Right lobe of liver (tissue), 6 donors: ENCODE measurements around the gene NELL2. TPM values are rescaled to one million over a fixed set of nuclear protein-coding genes. Genes with fewer than 3 reads are reported as not detected.

Experiments used
- ATAC-seq, 4 donors: fragments of 200-7000 bp; cut with Tn5 transposase; one replicate each; pipeline ENCODE4 v1.9.1; 2020; ENCODE audit warnings: mild to moderate bottlenecking in 4 of 4, moderate library complexity in 4 of 4
- DNase-seq, 3 donors: peaks; one replicate each; pipeline ENCODE4 v3.0.0-alpha.2; 2020
- H3K27ac ChIP-seq, 3 donors: fragments of 200-600 bp; one replicate each; pipeline ENCODE4 v1.8.0; 2022
- H3K27me3 ChIP-seq, 2 donors: fragments of 200-600 bp; one replicate each; pipeline ENCODE4 v1.8.0; 2022
- H3K36me3 ChIP-seq, 4 donors: fragments of 200-600 bp; sonication (generic) in 1 of 4; one replicate each; pipeline versions ENCODE4 v1.5.1 to v1.8.0; 2017 to 2022; ENCODE audit warnings: control low read depth in 1 of 4
- H3K4me1 ChIP-seq, 4 donors: fragments of 200-600 bp; sonication (generic) in 1 of 4; one replicate each; pipeline versions ENCODE4 v1.5.1 to v1.8.0; 2017 to 2022; ENCODE audit warnings: control low read depth in 1 of 4
- H3K4me3 ChIP-seq, 3 donors: fragments of 200-600 bp; one replicate each; pipeline ENCODE4 v1.8.0; 2022
- H3K9me3 ChIP-seq, 4 donors: fragments of 200-600 bp; sonication (generic) in 1 of 4; one replicate each; pipeline versions ENCODE4 v1.5.1 to v1.8.0; 2017 to 2022; ENCODE audit warnings: control low read depth in 1 of 4
- POLR2A ChIP-seq: fragments of 450-650 bp; IDR thresholded peaks from one replicate; pipeline ENCODE4 v1.6.1; 2017; ENCODE audit warnings: antibody characterized with exemption, mild to moderate bottlenecking
- WGBS: methylation state at CpG from one replicate; pipeline ENCODE4 v1.1.6; 2018; ENCODE audit warnings: low coverage, low lambda C conversion rate; ENCODE audit not compliant: insufficient coverage; ENCODE audit errors: missing lambda C conversion rate; 5-methylcytosine and 5-hydroxymethylcytosine counted together
- intact Hi-C, 2 donors: fragments of 100-400 bp; cut with DNase I; formaldehyde crosslinking; loops; one replicate each; pipeline versions ENCODE4 v1.11.2 to v1.14.1; 2022
- total RNA-seq, 6 experiments: library from RNA; depleted of rRNA in 2 of 6; stranded (reverse); fragments of >200 nt in 2 of 6; fragmentation: NEBNext Ultra II Directional in 3 of 6; extraction: Animal tissue kit (Norgen Biotek cat#: 25700) in 3 of 6; gene quantifications; one replicate each; pipeline versions ENCODE4 v1.1.0 to v1.2.4, GENCODE V29; 2016 to 2023
- TF ChIP-seq, protein P1 (sequence below), 4 donors: fragments of 200-600 bp in 3 of 4; fragments of 450-650 bp in 1 of 4; IDR thresholded peaks; one replicate each; pipeline versions ENCODE4 v1.5.1 to v1.8.0; 2016 to 2022; ENCODE audit warnings: antibody characterized with exemption in 4 of 4, mild to moderate bottlenecking in 2 of 4
- donor health status: DM: no; HTN: yes; CAD: no.
- donor health status: DM: no; HTN: no; CAD: no.
- donor health status: DM: no; HTN: no; CAD: no.
- donor health status: DM: no; HTN: yes; CAD: no.
- donor health status: DM: no; HTN: yes; CAD: no.

Gene NELL2
- total RNA-seq, 6 experiments from 2014 or later = 0.15 to 0.43 (median 0.43) TPM; not detected in 3

DNA sequence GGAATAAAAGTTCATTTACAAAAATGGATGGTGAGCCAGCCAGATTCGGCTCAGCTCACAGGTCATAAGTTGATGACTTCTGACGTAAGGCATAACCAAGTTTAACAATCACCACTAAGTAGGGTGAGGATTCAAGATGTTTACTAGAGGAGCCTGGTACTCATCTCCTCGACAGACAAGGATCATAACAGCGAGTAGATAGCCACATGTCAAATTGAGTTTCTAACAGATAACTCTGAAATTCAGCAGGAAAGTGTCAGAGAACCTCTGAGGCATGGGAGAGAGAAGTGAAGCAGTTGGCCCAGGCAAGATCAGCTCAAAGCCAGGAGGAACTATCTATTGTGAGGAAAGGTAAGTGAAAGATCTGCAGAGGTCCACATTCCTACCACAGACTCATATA, 208.7 kb downstream of the NELL2 start:
- 56% methylated on average over 4 of the region's 4 CpGs for WGBS
- ATAC-seq (no peak), DNase-seq (no peak)
- H3K4me1 ChIP-seq = no peaks in the 10 kb centered on the region
- intact Hi-C loops = no loop called here
- H3K4me3 ChIP-seq = no peak overlapping the region
- H3K9me3 ChIP-seq = peaks cover 0 to 5% (median 0%) of the 10 kb centered on the region in 4 donors
- TF ChIP-seq, protein P1, sequence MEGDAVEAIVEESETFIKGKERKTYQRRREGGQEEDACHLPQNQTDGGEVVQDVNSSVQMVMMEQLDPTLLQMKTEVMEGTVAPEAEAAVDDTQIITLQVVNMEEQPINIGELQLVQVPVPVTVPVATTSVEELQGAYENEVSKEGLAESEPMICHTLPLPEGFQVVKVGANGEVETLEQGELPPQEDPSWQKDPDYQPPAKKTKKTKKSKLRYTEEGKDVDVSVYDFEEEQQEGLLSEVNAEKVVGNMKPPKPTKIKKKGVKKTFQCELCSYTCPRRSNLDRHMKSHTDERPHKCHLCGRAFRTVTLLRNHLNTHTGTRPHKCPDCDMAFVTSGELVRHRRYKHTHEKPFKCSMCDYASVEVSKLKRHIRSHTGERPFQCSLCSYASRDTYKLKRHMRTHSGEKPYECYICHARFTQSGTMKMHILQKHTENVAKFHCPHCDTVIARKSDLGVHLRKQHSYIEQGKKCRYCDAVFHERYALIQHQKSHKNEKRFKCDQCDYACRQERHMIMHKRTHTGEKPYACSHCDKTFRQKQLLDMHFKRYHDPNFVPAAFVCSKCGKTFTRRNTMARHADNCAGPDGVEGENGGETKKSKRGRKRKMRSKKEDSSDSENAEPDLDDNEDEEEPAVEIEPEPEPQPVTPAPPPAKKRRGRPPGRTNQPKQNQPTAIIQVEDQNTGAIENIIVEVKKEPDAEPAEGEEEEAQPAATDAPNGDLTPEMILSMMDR (IDR thresholded peaks at IDR 0.05) = no peak
- no peak for TF ChIP-seq POLR2A
- no peaks in the 10 kb centered on the region for H3K36me3 ChIP-seq
- H3K27me3 ChIP-seq = no peaks in the 10 kb centered on the region
- H3K27ac ChIP-seq = no peak overlapping the region

DNA sequence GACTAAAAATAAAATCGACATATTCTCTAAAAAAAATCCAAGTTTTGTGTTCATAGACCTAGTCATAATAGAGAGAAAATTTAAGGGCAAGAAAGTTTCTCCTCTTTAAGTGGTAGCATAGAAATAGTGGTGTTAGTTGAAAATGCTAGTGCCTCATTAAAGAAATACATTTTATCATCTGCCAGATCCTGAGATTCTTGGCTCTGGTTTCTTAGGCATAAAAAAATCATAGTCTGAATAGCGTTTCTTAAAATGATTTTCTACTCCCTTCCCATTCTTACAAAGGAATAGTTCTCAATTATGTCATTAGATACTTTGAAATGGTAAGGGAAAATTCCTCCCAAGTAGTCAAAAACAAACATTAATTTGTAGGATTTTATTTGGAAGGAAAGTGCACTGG, 212.8 kb downstream of the NELL2 start:
- 64% methylated on average over 2 of the region's 2 CpGs for WGBS
- Histone ChIP-seq H3K9me3 (no peaks in the 10 kb centered on the region), H3K27me3 (no peaks in the 10 kb centered on the region), H3K4me1 (no peaks in the 10 kb centered on the region), H3K36me3 (no peaks in the 10 kb centered on the region), H3K27ac (no peak overlapping the region), H3K4me3 (no peak overlapping the region)
- ATAC-seq = no peak
- DNase-seq = no peak
- intact Hi-C loops = no loop called here
- no peak for TF ChIP-seq POLR2A
- TF ChIP-seq, protein P1 (IDR thresholded peaks at IDR 0.05) = no peak

DNA sequence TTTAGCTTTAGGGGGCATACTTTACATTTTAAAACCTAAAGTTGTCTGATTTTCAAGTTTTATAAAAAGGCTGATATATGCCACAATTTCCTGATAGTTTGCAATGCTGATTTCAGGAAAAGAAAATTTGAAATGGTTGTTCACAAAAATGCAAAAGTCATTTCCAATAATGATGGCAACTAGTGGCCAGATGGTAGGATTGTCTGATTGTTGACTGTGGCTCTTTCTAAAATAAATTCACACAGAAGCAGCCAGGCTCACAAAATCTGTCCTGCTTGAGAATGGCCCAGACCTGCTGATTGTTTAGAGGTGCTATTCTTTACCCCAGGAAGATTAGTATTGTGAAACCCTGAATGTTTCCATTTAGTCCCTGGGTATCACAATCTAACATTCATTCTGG, 220.3 kb downstream of the NELL2 start:
- Histone ChIP-seq H3K9me3 (no peaks in the 10 kb centered on the region), H3K4me1 (no peaks in the 10 kb centered on the region), H3K27me3 (no peaks in the 10 kb centered on the region), H3K27ac (no peak overlapping the region), H3K36me3 (no peaks in the 10 kb centered on the region), H3K4me3 (no peak overlapping the region)
- intact Hi-C loops = no loop called here
- no peak for DNase-seq
- TF ChIP-seq POLR2A = no peak
- TF ChIP-seq, protein P1 (IDR thresholded peaks at IDR 0.05) = no peak
- no peak for ATAC-seq

DNA sequence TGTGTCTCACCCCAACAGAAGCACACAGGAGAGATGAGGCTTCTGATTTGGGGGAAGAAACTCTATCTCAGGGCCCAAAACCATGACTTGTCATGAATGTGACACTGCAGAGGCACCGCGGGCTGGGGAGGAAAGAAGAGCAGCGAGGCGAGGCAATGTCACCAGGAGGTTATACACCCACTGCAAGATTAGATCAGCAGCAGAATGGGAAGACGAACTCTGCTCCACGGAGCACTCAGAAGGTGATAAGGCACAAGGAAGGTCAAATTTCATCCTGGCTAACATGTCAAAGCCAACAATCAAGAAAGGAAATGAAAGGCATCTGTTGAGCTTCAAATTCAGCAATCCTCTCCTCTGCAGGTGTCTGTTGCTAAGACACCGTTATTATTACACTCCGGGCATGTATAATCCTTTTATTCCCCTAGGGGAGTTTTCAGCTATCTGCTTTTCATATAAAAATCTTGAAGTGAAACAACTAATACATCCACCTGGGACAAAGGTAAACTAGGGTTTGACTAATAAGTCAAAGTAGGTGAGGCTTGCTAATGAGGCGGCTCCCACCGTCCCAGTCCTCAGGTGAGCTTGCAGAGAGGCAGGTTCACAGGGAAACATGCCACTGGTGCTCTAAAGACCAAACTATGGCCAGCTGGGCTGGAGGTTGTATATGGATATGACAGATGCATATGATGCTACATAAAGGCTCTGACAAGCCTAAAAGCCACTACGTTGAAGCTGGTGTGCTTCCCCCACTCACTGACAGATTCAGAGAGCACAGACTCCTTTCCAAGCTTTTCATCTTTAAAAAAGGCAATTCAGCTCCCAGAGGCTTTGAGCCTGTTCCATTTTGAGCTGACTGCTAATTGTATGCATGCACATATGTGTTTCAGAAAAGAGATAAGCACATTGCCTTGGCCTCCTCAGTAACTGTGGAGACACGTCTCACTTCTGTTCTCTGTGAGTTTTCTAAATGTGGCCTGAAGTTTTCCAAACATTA, 221.2 kb downstream of the NELL2 start:
- H3K27me3 ChIP-seq = no peaks in the 10 kb centered on the region
- H3K36me3 ChIP-seq = no peaks in the 10 kb centered on the region
- H3K4me3 ChIP-seq = no peak overlapping the region
- TF ChIP-seq POLR2A = no peak
- TF ChIP-seq, protein P1 (IDR thresholded peaks at IDR 0.05) = no peak
- no peaks in the 10 kb centered on the region for H3K9me3 ChIP-seq
- intact Hi-C loops = no loop called here
- H3K27ac ChIP-seq = no peak overlapping the region
- no peak for ATAC-seq
- no peak for DNase-seq
- 27% methylated on average over 12 of the region's 12 CpGs for whole genome bisulfite sequencing
- H3K4me1 ChIP-seq = no peaks in the 10 kb centered on the region
